HL-60 (cell line): ENCODE measurements around the gene FRMD3.

Experiments used
- DNase-seq, 2 experiments: peaks; one replicate each; pipeline ENCODE4 v3.0.0-alpha.2; 2010 to 2020; ENCODE audit warnings: low read depth in 1 of 2, low spot score in 1 of 2
- H3K27ac ChIP-seq: fragments of 250-450 bp; sonication (Bioruptor Pico); replicated peaks from 2 replicates; pipeline ENCODE4 v1.5.1; 2020; ENCODE audit warnings: mild to moderate bottlenecking, moderate library complexity
- H3K27me3 ChIP-seq: fragments of 250-450 bp; sonication (Bioruptor Pico); 2 replicates; pipeline ENCODE4 v1.5.1; 2021; ENCODE audit warnings: mild to moderate bottlenecking, moderate library complexity; ENCODE audit not compliant: insufficient read depth, poor library complexity, severe bottlenecking
- H3K4me3 ChIP-seq: replicated peaks from 2 replicates; pipeline ENCODE4 v1.5.1; 2011; ENCODE audit warnings: mild to moderate bottlenecking, control low read depth, low read length; ENCODE audit not compliant: insufficient read depth
- GABPA ChIP-seq: IDR thresholded peaks from 2 replicates; pipeline ENCODE4 v1.6.1; 2012; ENCODE audit warnings: low read depth
- POLR2AphosphoS5 ChIP-seq: IDR thresholded peaks from 2 replicates; pipeline ENCODE4 v1.6.1; 2012; ENCODE audit warnings: low read depth
- REST ChIP-seq: IDR thresholded peaks from 2 replicates; pipeline ENCODE4 v1.6.1; 2012; ENCODE audit warnings: low read depth; ENCODE audit not compliant: insufficient replicate concordance
- SPI1 ChIP-seq: IDR thresholded peaks from 2 replicates; pipeline ENCODE4 v1.6.1; 2012; ENCODE audit warnings: low read depth, mild to moderate bottlenecking, borderline replicate concordance
- TF ChIP-seq, protein P1 (sequence below): IDR thresholded peaks from one replicate; pipeline ENCODE4 v1.5.1; 2011; ENCODE audit warnings: low read length, control low read depth, inconsistent platforms; ENCODE audit not compliant: insufficient read depth

Gene FRMD3

DNA sequence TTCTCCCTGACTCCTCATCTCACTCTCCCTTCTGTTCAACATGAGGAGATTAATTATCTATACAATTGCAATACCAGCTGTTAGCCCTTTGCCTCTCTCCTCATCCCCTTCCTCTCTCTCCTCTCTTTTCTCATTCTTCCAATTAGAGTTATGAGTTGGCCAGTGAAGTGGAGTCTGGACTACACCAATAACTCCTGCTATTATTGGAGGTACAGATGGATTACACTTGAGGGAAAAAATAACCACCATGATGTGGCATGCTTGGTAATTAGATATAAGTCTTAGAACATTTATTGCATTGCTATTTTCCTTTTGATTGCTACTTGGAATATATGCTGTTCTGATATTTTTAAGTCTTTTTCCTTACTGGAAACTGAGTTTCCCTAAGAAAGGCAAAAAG lies 159.2 kb downstream of the FRMD3 start:
- no peak for TF ChIP-seq SPI1
- TF ChIP-seq, protein P1, sequence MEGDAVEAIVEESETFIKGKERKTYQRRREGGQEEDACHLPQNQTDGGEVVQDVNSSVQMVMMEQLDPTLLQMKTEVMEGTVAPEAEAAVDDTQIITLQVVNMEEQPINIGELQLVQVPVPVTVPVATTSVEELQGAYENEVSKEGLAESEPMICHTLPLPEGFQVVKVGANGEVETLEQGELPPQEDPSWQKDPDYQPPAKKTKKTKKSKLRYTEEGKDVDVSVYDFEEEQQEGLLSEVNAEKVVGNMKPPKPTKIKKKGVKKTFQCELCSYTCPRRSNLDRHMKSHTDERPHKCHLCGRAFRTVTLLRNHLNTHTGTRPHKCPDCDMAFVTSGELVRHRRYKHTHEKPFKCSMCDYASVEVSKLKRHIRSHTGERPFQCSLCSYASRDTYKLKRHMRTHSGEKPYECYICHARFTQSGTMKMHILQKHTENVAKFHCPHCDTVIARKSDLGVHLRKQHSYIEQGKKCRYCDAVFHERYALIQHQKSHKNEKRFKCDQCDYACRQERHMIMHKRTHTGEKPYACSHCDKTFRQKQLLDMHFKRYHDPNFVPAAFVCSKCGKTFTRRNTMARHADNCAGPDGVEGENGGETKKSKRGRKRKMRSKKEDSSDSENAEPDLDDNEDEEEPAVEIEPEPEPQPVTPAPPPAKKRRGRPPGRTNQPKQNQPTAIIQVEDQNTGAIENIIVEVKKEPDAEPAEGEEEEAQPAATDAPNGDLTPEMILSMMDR = no peak
- TF ChIP-seq GABPA = no peak
- no peak for TF ChIP-seq POLR2AphosphoS5
- no peak for TF ChIP-seq REST
- H3K27me3 ChIP-seq = no peaks in the 10 kb centered on the region
- no peak overlapping the region for H3K4me3 ChIP-seq
- DNase-seq = no peak
- H3K27ac ChIP-seq = no peak overlapping the region

DNA sequence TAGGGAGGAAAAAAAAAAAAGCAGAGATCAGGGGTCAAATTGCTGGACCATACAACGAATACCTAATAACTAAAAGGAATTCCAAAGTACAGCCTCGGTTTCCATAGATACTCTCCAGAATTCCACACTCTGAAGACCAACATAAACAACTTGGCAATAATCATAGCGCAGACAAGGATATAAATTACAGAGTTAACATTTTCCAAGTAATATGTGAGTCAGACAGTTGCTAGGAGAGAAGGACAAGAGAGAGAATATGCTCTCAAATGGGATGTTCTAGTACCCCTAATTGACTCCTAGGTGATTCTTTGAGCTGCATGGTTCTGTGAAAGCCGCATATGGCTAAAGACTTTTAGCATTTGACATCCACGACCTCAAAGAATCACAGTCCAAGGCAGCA lies 165.2 kb downstream of the FRMD3 start:
- no peak overlapping the region for H3K27ac ChIP-seq
- no peak for DNase-seq
- TF ChIP-seq SPI1 = no peak
- TF ChIP-seq REST = no peak
- TF ChIP-seq, protein P1 = no peak
- no peak for TF ChIP-seq GABPA
- no peak for TF ChIP-seq POLR2AphosphoS5

GRCh38 chr9:83367326-83367725 lies 170.9 kb downstream of the FRMD3 start:
- H3K27me3 ChIP-seq = no peaks in the 10 kb centered on the region
- TF ChIP-seq SPI1 (no peak), POLR2AphosphoS5 (no peak), GABPA (no peak), REST (no peak)
- TF ChIP-seq, protein P1 = no peak
- H3K4me3 ChIP-seq = no peak overlapping the region
- no peak overlapping the region for H3K27ac ChIP-seq
- DNase-seq = no peak

More for the DNA sequence above, 165.2 kb downstream of the FRMD3 start:
- no peaks in the 10 kb centered on the region for H3K27me3 ChIP-seq
- no peak overlapping the region for H3K4me3 ChIP-seq
